PFSK-1 (cell line): ENCODE measurements around the gene MYO7A.

ENCODE experiments used
- POLR2AphosphoS5 ChIP-seq: IDR thresholded peaks from 2 replicates; pipeline ENCODE4 v1.6.1; 2012; ENCODE audit warnings: low read depth, mild to moderate bottlenecking, control low read depth, low read length, moderate library complexity
- SIN3A ChIP-seq: IDR thresholded peaks from 2 replicates; pipeline ENCODE4 v1.6.1; 2012; ENCODE audit warnings: mild to moderate bottlenecking, low read length, moderate library complexity, borderline replicate concordance; ENCODE audit not compliant: insufficient read depth
- TAF1 ChIP-seq: IDR thresholded peaks from 2 replicates; pipeline ENCODE4 v1.6.1; 2012; ENCODE audit warnings: low read length, control low read depth, borderline replicate concordance; ENCODE audit not compliant: insufficient read depth

DNA sequence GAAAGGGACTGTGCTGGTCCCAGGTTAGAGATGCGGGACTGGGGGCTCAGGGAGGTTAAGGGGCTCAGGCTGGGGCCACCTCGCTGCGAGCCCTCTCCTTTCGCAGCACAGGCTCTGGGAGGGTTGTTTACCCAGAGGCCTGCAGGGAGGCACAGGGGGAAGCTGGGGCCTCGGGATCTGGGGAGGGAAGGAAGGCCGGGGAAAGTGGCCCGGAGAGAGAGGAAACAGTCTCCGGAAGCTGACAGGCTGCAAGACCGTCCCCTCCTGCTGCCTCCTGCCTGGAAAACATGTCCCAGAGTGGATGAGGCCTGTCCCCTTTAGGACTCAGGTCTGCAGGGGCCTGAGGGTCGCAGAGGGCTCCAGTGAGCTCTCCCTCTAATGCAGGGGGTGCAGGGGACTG lies 45.4 kb downstream of the MYO7A start:
- TF ChIP-seq SIN3A (no peak), TAF1 (no peak), POLR2AphosphoS5 (no peak)
